Measurements from ENCODE around the gene WDR74.
"Not testable (repeated sequence)": the region's sequence is repeated elsewhere in the genome, so short reads cannot be mapped to it uniquely, and the experiment has no call there.

- TF ChIP-seq, protein P1, sequence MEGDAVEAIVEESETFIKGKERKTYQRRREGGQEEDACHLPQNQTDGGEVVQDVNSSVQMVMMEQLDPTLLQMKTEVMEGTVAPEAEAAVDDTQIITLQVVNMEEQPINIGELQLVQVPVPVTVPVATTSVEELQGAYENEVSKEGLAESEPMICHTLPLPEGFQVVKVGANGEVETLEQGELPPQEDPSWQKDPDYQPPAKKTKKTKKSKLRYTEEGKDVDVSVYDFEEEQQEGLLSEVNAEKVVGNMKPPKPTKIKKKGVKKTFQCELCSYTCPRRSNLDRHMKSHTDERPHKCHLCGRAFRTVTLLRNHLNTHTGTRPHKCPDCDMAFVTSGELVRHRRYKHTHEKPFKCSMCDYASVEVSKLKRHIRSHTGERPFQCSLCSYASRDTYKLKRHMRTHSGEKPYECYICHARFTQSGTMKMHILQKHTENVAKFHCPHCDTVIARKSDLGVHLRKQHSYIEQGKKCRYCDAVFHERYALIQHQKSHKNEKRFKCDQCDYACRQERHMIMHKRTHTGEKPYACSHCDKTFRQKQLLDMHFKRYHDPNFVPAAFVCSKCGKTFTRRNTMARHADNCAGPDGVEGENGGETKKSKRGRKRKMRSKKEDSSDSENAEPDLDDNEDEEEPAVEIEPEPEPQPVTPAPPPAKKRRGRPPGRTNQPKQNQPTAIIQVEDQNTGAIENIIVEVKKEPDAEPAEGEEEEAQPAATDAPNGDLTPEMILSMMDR (conservative IDR thresholded peaks at IDR 0.05 in 1 of 2, IDR thresholded peaks at IDR 0.05 in 1 of 2; ENCODE audit: low read depth in 1 of 2, low read length in 2 of 2), result not testable (repeated sequence)
- not testable (repeated sequence) for TF ChIP-seq EZH2 (IDR thresholded peaks at IDR 0.05; ENCODE audit: low read length, missing control alignments)
Observed at GRCh38 chr11:62840721-62841360, 1.5 kb upstream of the WDR74 start.

All from fibroblast of lung (primary cell).